ENCODE results near the gene FGD5. TPM values are rescaled to one million over a fixed set of nuclear protein-coding genes. Genes with fewer than 3 reads are reported as not detected.

The FGD5 gene
- total and polyA plus RNA-seq, 2 experiments from 2014 or later, result 0.59 to 1.1 TPM

GRCh38 chr3:14789640-14790285 lies 29.0 kb upstream of the FGD5 start:
- no peak for DNase-seq (ENCODE audit: low read depth in 1 of 2, low spot score in 1 of 2)
- Histone ChIP-seq H3K27me3 (no peaks in the 10 kb centered on the region), H3K9me3 (ENCODE audit: low read depth) (no peaks in the 10 kb centered on the region), H3K4me1 (ENCODE audit: low read depth) (no peaks in the 10 kb centered on the region), H3K4me3 (no peak overlapping the region), H3K36me3 (no peaks in the 10 kb centered on the region), H3K27ac (no peak overlapping the region)
- no peak for TF ChIP-seq CTCF (IDR thresholded peaks at IDR 0.05; ENCODE audit: low read depth, low read length)

- peak; percentile 92 for TF ChIP-seq CTCF (IDR thresholded peaks at IDR 0.05; ENCODE audit: low read depth, low read length)
- H3K4me3 ChIP-seq, result no peak overlapping the region
Observed at GRCh38 chr3:14791343-14791945, 27.3 kb upstream of the FGD5 start.

GRCh38 chr3:14792691-14793121 lies 26.1 kb upstream of the FGD5 start:
- Histone ChIP-seq H3K27ac (no peak overlapping the region), H3K9me3 (ENCODE audit: low read depth) (no peaks in the 10 kb centered on the region), H3K4me3 (no peak overlapping the region), H3K4me1 (ENCODE audit: low read depth) (no peaks in the 10 kb centered on the region), H3K36me3 (no peaks in the 10 kb centered on the region), H3K27me3 (no peaks in the 10 kb centered on the region)
- no peak for TF ChIP-seq CTCF (IDR thresholded peaks at IDR 0.05; ENCODE audit: low read depth, low read length)
- DNase-seq (ENCODE audit: low read depth in 1 of 2, low spot score in 1 of 2), result no peak

More at GRCh38 chr3:14791343-14791945, 27.3 kb upstream of the FGD5 start:
- DNase-seq (ENCODE audit: low read depth in 1 of 2, low spot score in 1 of 2), result peak; percentile 65 to 80
- Histone ChIP-seq H3K36me3 (no peaks in the 10 kb centered on the region), H3K9me3 (ENCODE audit: low read depth) (no peaks in the 10 kb centered on the region), H3K27me3 (no peaks in the 10 kb centered on the region), H3K4me1 (ENCODE audit: low read depth) (no peaks in the 10 kb centered on the region), H3K27ac (no peak overlapping the region)

- no peaks in the 10 kb centered on the region for H3K36me3 ChIP-seq
- DNase-seq (ENCODE audit: low read depth in 1 of 2, low spot score in 1 of 2), result no peak
- H3K27me3 ChIP-seq, result no peaks in the 10 kb centered on the region
- no peak overlapping the region for H3K4me3 ChIP-seq
- H3K4me1 ChIP-seq (ENCODE audit: low read depth), result no peaks in the 10 kb centered on the region
- no peak for TF ChIP-seq CTCF (IDR thresholded peaks at IDR 0.05; ENCODE audit: low read depth, low read length)
- no peaks in the 10 kb centered on the region for H3K9me3 ChIP-seq (ENCODE audit: low read depth)
- no peak overlapping the region for H3K27ac ChIP-seq
Observed at GRCh38 chr3:14793126-14793857, 25.5 kb upstream of the FGD5 start.

- H3K9me3 ChIP-seq (ENCODE audit: low read depth), result no peaks in the 10 kb centered on the region
Observed at GRCh38 chr3:14793858-14794234, 24.9 kb upstream of the FGD5 start.

More at GRCh38 chr3:14793858-14794234, 24.9 kb upstream of the FGD5 start:
- H3K4me1 ChIP-seq (ENCODE audit: low read depth), result no peaks in the 10 kb centered on the region
- no peaks in the 10 kb centered on the region for H3K27me3 ChIP-seq
- H3K4me3 ChIP-seq, result no peak overlapping the region
- no peak for DNase-seq (ENCODE audit: low read depth in 1 of 2, low spot score in 1 of 2)
- no peaks in the 10 kb centered on the region for H3K36me3 ChIP-seq
- no peak for TF ChIP-seq CTCF (IDR thresholded peaks at IDR 0.05; ENCODE audit: low read depth, low read length)
- H3K27ac ChIP-seq, result no peak overlapping the region
